Measurements from ENCODE around the gene MYO1E.

DNA sequence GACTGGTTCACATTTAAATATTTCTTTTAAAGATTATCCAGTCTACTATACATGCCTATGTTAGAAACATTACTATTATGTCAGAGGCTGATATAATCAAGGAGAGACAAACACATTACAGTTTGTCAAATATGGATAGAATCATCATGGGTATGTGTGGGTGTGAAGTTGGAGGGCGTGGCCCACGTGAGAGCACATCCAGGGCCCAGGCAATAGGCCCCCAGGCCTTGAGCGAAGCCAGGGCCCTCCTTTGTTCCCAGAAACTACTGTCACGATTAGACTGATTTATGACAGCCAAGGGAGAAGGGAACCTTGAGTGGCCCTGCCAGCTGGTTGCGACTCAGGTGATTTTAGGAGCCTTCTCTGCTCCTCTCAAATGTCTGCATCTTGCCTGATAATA is 193.0 kb downstream of the MYO1E start:
- TF ChIP-seq POLR2AphosphoS5 (IDR thresholded peaks at IDR 0.05) (no peak), POLR2A (IDR thresholded peaks at IDR 0.05) (no peak)
- TF ChIP-seq, protein P1, sequence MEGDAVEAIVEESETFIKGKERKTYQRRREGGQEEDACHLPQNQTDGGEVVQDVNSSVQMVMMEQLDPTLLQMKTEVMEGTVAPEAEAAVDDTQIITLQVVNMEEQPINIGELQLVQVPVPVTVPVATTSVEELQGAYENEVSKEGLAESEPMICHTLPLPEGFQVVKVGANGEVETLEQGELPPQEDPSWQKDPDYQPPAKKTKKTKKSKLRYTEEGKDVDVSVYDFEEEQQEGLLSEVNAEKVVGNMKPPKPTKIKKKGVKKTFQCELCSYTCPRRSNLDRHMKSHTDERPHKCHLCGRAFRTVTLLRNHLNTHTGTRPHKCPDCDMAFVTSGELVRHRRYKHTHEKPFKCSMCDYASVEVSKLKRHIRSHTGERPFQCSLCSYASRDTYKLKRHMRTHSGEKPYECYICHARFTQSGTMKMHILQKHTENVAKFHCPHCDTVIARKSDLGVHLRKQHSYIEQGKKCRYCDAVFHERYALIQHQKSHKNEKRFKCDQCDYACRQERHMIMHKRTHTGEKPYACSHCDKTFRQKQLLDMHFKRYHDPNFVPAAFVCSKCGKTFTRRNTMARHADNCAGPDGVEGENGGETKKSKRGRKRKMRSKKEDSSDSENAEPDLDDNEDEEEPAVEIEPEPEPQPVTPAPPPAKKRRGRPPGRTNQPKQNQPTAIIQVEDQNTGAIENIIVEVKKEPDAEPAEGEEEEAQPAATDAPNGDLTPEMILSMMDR (IDR thresholded peaks at IDR 0.05 in 8 of 11, conservative IDR thresholded peaks at IDR 0.05 in 3 of 11): no peak

Measured in spleen (tissue), 7 donors.